22Rv1 (cell line): ENCODE measurements around the gene PBX1.
A peak's percentile ranks its signal among the peaks of the same experiment; 100 is the strongest.

Experiments used
- H3K27ac ChIP-seq: fragments of 450-650 bp; 2 replicates; pipeline ENCODE4 v1.5.1; 2017
- CTCF ChIP-seq: fragments of 450-650 bp; IDR thresholded peaks from 2 replicates; pipeline ENCODE4 v1.5.1; 2017; ENCODE audit warnings: mild to moderate bottlenecking
- ZFX ChIP-seq: fragments of 450-650 bp; IDR thresholded peaks from 2 replicates; pipeline ENCODE4 v1.6.1; 2017; ENCODE audit warnings: antibody characterized with exemption, borderline replicate concordance

PBX1 gene

GRCh38 chr1:164617377-164618201 lies 58.6 kb downstream of the PBX1 start:
- no peak overlapping the region for H3K27ac ChIP-seq
- TF ChIP-seq CTCF = peak; percentile 76
- no peak for TF ChIP-seq ZFX

GRCh38 chr1:164618202-164618564 lies 59.2 kb downstream of the PBX1 start:
- no peak for TF ChIP-seq ZFX
- TF ChIP-seq CTCF = peak; percentile 16
- H3K27ac ChIP-seq = no peak overlapping the region

DNA sequence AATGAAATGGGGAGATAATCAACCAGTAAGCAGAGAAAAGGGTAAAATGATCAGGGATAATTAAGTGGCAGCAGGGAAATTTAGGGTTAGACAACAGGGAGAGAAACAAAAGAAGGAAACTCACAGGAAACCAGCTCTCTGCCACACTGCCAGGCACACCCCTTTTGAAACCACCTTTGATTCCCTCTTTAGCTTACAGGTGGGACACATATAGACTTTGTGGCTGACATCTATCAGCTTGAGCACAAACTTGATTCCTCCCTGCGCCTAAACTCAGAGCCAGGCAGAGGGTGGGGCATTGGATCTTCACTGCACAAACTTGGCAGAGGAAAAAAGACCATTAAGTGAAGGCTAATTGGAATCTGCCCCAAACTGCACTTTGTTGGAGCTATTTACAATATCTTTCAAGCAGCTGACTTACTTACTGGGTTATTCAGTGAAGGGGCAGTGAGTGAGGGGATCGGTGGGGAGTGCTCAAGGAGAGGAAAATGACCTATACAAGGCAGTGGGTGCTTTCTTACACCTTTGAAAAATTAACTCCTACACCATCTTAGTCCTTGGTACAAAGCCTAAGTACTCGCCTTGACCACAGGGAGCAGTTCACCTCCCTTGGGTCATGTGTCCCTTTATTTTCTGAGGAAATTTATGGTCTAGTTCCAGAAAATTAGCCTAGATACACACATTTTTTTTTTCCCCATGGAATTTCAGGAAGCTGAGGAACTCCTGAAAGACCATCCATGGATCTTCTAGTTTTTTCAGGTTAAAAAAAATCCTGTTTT lies 60.2 kb downstream of the PBX1 start:
- TF ChIP-seq CTCF (no peak), ZFX (no peak)
- H3K27ac ChIP-seq = no peak overlapping the region

- TF ChIP-seq ZFX (no peak), CTCF (no peak)
- no peak overlapping the region for H3K27ac ChIP-seq
These were observed 63.3 kb downstream of the PBX1 start for GRCh38 chr1:164622068-164622845.

DNA sequence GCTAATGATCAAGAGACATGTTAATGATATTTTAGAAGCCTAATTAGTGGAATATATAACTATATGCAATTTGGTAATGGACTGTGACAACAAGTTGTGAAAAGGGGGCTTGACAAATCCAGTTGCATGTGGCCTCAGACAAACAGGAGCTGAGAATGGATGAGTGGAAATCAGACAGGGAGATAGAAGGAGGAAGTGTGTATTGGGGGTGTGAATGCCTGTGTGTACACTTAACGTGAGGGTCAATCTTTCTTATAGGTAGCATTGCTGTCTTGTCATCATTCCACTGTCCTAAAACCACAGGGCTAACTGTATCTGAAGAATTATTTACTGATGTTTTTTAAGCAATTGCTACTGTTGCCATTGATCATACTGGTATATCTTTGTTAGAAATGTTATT lies 64.8 kb downstream of the PBX1 start:
- TF ChIP-seq CTCF (no peak), ZFX (no peak)
- H3K27ac ChIP-seq = no peak overlapping the region

- H3K27ac ChIP-seq = no peak overlapping the region
- no peak for TF ChIP-seq CTCF
- TF ChIP-seq ZFX = no peak
These were observed 65.4 kb downstream of the PBX1 start for GRCh38 chr1:164624400-164624799.
